Astrocyte (in vitro differentiated cells and primary cell): ENCODE data around the gene AMPH. TPM values are rescaled to one million over a fixed set of nuclear protein-coding genes. Genes with fewer than 3 reads are reported as not detected.
A peak's percentile ranks its signal among the peaks of the same experiment; 100 is the strongest.
"Not testable (repeated sequence)": the region's sequence is repeated elsewhere in the genome, so short reads cannot be mapped to it uniquely, and the experiment has no call there.

Source experiments
- DNase-seq: peaks from one replicate; pipeline ENCODE4 v3.0.0-alpha.2; 2010; ENCODE audit warnings: low read depth
- FAIRE-seq: peaks from 2 replicates; lab custom pipeline; 2011; peaks lifted over from hg19 to GRCh38; lab: Jason Lieb, UNC
- H2AFZ ChIP-seq: 2 replicates; pipeline ENCODE4 v1.6.0; 2012; ENCODE audit warnings: low read depth, low read length, inconsistent platforms
- H3K27ac ChIP-seq: 2 replicates; pipeline ENCODE4 v1.5.1; 2011; ENCODE audit warnings: low read depth, low read length, inconsistent platforms
- H3K27me3 ChIP-seq: 2 replicates; pipeline ENCODE4 v1.6.0; 2011; ENCODE audit warnings: low read length, inconsistent platforms; ENCODE audit not compliant: insufficient read depth
- H3K36me3 ChIP-seq: 2 replicates; pipeline ENCODE4 v1.5.1; 2011; ENCODE audit warnings: low read length, inconsistent platforms; ENCODE audit not compliant: insufficient read depth
- H3K4me1 ChIP-seq: 2 replicates; pipeline ENCODE4 v1.5.1; 2011; ENCODE audit warnings: low read length, inconsistent platforms; ENCODE audit not compliant: insufficient read depth
- H3K4me2 ChIP-seq: 2 replicates; pipeline ENCODE4 v1.6.0; 2012; ENCODE audit warnings: low read length, inconsistent platforms
- H3K4me3 ChIP-seq: 2 replicates; pipeline ENCODE4 v1.5.1; 2011; ENCODE audit warnings: low read depth, mild to moderate bottlenecking, low read length, inconsistent platforms; ENCODE audit not compliant: insufficient read depth
- H3K79me2 ChIP-seq: 2 replicates; pipeline ENCODE4 v1.6.0; 2012; ENCODE audit warnings: mild to moderate bottlenecking, low read length, inconsistent platforms; ENCODE audit not compliant: insufficient read depth
- H3K9ac ChIP-seq: 2 replicates; pipeline ENCODE4 v1.6.0; 2012; ENCODE audit warnings: mild to moderate bottlenecking, low read length, inconsistent platforms
- H3K9me3 ChIP-seq: 2 replicates; pipeline ENCODE4 v1.5.1; 2012; ENCODE audit warnings: low read depth, mild to moderate bottlenecking, low read length, inconsistent platforms; ENCODE audit not compliant: insufficient read depth
- H4K20me1 ChIP-seq: 2 replicates; pipeline ENCODE4 v1.6.0; 2012; ENCODE audit warnings: low read length, inconsistent platforms; ENCODE audit not compliant: insufficient read depth
- H3K27ac Mint-ChIP-seq: one replicate; pipeline ENCODE4 v1.8.0; 2021; ENCODE audit warnings: mild to moderate bottlenecking, mixed read lengths; ENCODE audit not compliant: unreplicated experiment
- H3K27me3 Mint-ChIP-seq: one replicate; pipeline ENCODE4 v1.8.0; 2021; ENCODE audit warnings: low read depth, mixed read lengths; ENCODE audit not compliant: unreplicated experiment
- H3K36me3 Mint-ChIP-seq: one replicate; pipeline ENCODE4 v1.8.0; 2021; ENCODE audit warnings: low read depth, mixed read lengths; ENCODE audit not compliant: unreplicated experiment
- H3K4me1 Mint-ChIP-seq: one replicate; pipeline ENCODE4 v1.8.0; 2021; ENCODE audit warnings: low read depth, mixed read lengths; ENCODE audit not compliant: unreplicated experiment
- H3K4me3 Mint-ChIP-seq: one replicate; pipeline ENCODE4 v1.8.0; 2021; ENCODE audit warnings: mild to moderate bottlenecking, moderate library complexity, mixed read lengths; ENCODE audit not compliant: unreplicated experiment
- H3K9me3 Mint-ChIP-seq: one replicate; pipeline ENCODE4 v1.8.0; 2021; ENCODE audit warnings: mild to moderate bottlenecking, mixed read lengths; ENCODE audit not compliant: unreplicated experiment
- EZH2 ChIP-seq: IDR thresholded peaks from 2 replicates; pipeline ENCODE4 v1.6.1; 2012; ENCODE audit warnings: mild to moderate bottlenecking, low read length, inconsistent platforms; ENCODE audit not compliant: insufficient read depth
- total RNA-seq: library from RNA; stranded (reverse); gene quantifications from 2 replicates; pipeline ENCODE4 v1.2.1, GENCODE V29; 2021
- TF ChIP-seq, protein P1 (sequence below): IDR thresholded peaks from 2 replicates; pipeline ENCODE4 v1.5.1; 2011; ENCODE audit warnings: low read depth, mild to moderate bottlenecking, inconsistent platforms, low read length, moderate library complexity; ENCODE audit not compliant: insufficient read depth

The AMPH gene
- total RNA-seq, 1 donor from 2014 or later = 2.9 TPM

GRCh38 chr7:38354271-38354851, 276.8 kb downstream of the AMPH start:
- not testable (repeated sequence) for H3K4me3 ChIP-seq, H3K27ac ChIP-seq, H3K79me2 ChIP-seq, FAIRE-seq, H3K4me1 ChIP-seq, H3K36me3 Mint-ChIP-seq, H4K20me1 ChIP-seq, DNase-seq, H2AFZ ChIP-seq, H3K9me3 ChIP-seq, H3K4me1 Mint-ChIP-seq, H3K27me3 ChIP-seq, H3K4me2 ChIP-seq, H3K36me3 ChIP-seq, H3K4me3 Mint-ChIP-seq, H3K27me3 Mint-ChIP-seq, H3K9me3 Mint-ChIP-seq, H3K27ac Mint-ChIP-seq, H3K9ac ChIP-seq
- TF ChIP-seq, protein P1, sequence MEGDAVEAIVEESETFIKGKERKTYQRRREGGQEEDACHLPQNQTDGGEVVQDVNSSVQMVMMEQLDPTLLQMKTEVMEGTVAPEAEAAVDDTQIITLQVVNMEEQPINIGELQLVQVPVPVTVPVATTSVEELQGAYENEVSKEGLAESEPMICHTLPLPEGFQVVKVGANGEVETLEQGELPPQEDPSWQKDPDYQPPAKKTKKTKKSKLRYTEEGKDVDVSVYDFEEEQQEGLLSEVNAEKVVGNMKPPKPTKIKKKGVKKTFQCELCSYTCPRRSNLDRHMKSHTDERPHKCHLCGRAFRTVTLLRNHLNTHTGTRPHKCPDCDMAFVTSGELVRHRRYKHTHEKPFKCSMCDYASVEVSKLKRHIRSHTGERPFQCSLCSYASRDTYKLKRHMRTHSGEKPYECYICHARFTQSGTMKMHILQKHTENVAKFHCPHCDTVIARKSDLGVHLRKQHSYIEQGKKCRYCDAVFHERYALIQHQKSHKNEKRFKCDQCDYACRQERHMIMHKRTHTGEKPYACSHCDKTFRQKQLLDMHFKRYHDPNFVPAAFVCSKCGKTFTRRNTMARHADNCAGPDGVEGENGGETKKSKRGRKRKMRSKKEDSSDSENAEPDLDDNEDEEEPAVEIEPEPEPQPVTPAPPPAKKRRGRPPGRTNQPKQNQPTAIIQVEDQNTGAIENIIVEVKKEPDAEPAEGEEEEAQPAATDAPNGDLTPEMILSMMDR = peak; percentile 19

GRCh38 chr7:38353431-38353881, 277.7 kb downstream of the AMPH start:
- not testable (repeated sequence) for H2AFZ ChIP-seq, H3K27ac ChIP-seq, H3K27ac Mint-ChIP-seq, H4K20me1 ChIP-seq, DNase-seq, H3K79me2 ChIP-seq, H3K4me3 Mint-ChIP-seq, H3K9ac ChIP-seq, H3K9me3 Mint-ChIP-seq, H3K4me1 Mint-ChIP-seq, H3K27me3 Mint-ChIP-seq, H3K27me3 ChIP-seq, H3K36me3 ChIP-seq, H3K4me2 ChIP-seq, H3K4me1 ChIP-seq, FAIRE-seq, H3K36me3 Mint-ChIP-seq, H3K9me3 ChIP-seq, H3K4me3 ChIP-seq

DNA sequence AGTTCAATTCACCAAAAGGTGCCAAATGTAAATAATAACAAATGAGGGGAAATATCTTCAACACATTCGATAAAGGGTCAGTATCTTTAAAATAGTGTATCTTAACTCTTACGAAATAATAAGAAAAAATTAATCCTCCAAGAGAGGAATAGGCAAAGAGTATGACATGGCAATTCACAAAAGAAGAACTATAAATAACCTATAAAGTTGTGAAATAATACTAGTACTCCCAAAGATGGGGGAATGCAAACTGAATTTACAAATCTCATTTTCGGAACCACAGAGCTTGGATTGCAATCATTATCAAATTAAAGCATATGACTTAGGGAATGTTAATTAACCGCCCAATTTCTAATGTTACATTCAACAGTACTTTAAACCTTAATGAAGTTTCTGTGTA, 279.6 kb downstream of the AMPH start:
- Histone ChIP-seq H3K4me1 (no peaks in the 10 kb centered on the region), H3K9ac (no peak overlapping the region), H3K27me3 (no peaks in the 10 kb centered on the region), H3K4me2 (no peak overlapping the region), H3K27ac (no peak overlapping the region), H3K79me2 (no peaks in the 10 kb centered on the region), H3K9me3 (no peaks in the 10 kb centered on the region), H2AFZ (no peak overlapping the region), H3K4me3 (no peak overlapping the region), H4K20me1 (no peaks in the 10 kb centered on the region), H3K36me3 (no peaks in the 10 kb centered on the region)
- Mint-ChIP-seq H3K4me1 (no peaks in the 10 kb centered on the region), H3K27me3 (no peaks in the 10 kb centered on the region), H3K4me3 (no peak overlapping the region), H3K27ac (no peak overlapping the region), H3K9me3 (no peaks in the 10 kb centered on the region), H3K36me3 (no peaks in the 10 kb centered on the region)
- DNase-seq (no peak), FAIRE-seq (no peak)
- TF ChIP-seq EZH2 = no peak
- TF ChIP-seq, protein P1 = no peak

GRCh38 chr7:38350777-38351176, 280.4 kb downstream of the AMPH start:
- not testable (repeated sequence) for H3K4me1 Mint-ChIP-seq, H3K27ac ChIP-seq, H3K9me3 ChIP-seq, H3K36me3 ChIP-seq, H4K20me1 ChIP-seq, DNase-seq, H3K27me3 ChIP-seq, H3K4me1 ChIP-seq, H3K9me3 Mint-ChIP-seq, H3K4me3 Mint-ChIP-seq, H3K4me2 ChIP-seq, H3K79me2 ChIP-seq, FAIRE-seq, H3K27me3 Mint-ChIP-seq, H3K9ac ChIP-seq, H2AFZ ChIP-seq, H3K36me3 Mint-ChIP-seq, H3K27ac Mint-ChIP-seq, H3K4me3 ChIP-seq

DNA sequence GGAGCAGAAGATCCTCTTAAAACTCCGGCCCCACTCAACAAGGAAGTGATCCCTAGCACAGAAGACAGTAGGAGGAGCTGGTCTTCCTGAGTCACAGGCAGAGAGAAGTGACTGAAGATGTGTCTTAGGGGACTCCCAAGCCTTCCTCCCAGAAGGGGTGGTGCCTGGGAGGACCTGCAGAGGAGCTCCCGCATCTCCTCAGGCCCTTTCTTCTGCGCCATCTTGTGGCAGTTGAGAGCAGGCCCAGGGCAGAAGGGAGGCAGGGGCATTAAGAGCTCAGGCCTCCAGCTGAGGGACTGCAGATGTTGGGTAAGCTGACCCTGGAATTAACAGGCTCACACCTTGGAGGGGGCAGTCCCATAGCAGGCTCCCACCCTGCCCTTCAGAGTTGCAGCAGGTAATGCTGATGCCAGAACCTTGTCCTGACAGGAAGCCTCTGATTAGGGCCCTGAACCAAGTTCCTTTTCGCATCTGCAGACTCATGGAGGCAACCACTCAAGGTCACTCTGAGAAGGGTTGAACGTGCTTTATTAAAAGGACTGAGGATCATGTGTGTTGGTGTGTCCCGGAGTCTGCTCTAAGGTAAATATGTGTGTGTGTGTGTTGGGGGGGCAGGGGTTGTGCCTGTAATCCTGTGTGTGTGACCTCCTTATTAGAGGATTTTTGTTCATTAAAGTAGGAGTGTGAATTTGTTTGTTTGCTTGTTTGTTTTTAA, 281.1 kb downstream of the AMPH start:
- H3K9ac ChIP-seq, H3K4me3 Mint-ChIP-seq, H3K79me2 ChIP-seq, H3K4me1 Mint-ChIP-seq, H3K27ac ChIP-seq, FAIRE-seq, H3K4me2 ChIP-seq, H2AFZ ChIP-seq, H3K4me3 ChIP-seq, H3K9me3 ChIP-seq, H3K27ac Mint-ChIP-seq, DNase-seq, H3K27me3 Mint-ChIP-seq, H3K9me3 Mint-ChIP-seq, H3K27me3 ChIP-seq, H3K36me3 ChIP-seq, H3K36me3 Mint-ChIP-seq, H3K4me1 ChIP-seq, H4K20me1 ChIP-seq: not testable (repeated sequence)
